ENCODE data around the gene SLC2A13. TPM values are rescaled to one million over a fixed set of nuclear protein-coding genes. Genes with fewer than 3 reads are reported as not detected.
"Not testable (repeated sequence)": the region's sequence is repeated elsewhere in the genome, so short reads cannot be mapped to it uniquely, and the experiment has no call there.

The SLC2A13 gene
- total RNA-seq, 1 donor from 2014 or later: 11.6 TPM

DNA sequence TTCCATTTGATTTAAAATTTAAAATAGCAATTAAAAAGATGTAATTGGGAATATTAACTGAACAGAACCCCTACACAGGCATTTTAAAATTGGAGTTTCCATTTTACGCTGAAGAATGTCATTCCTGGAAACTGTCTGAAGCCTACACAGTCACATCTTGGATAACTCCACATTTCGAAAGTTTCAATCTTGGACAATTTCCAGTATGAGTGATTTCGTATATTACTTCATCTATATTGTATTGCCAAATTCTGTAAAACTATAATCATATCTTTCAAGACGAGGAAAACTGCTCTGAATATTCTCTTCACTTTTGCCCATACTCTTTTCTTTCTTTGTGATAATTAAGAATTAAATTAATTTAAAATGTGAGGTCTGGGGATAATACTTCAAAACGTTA lies 292.1 kb downstream of the SLC2A13 start:
- Histone ChIP-seq H3K27me3 (ENCODE audit: low read depth) (no peaks in the 10 kb centered on the region), H3K27ac (no peak overlapping the region), H3K4me1 (no peaks in the 10 kb centered on the region), H3K9me3 (no peaks in the 10 kb centered on the region), H3K4me3 (no peak overlapping the region), H3K36me3 (no peaks in the 10 kb centered on the region)
- ATAC-seq (no peak), DNase-seq (no peak)
- intact Hi-C loops (cut with DNase I): no loop called here
- TF ChIP-seq, protein P1, sequence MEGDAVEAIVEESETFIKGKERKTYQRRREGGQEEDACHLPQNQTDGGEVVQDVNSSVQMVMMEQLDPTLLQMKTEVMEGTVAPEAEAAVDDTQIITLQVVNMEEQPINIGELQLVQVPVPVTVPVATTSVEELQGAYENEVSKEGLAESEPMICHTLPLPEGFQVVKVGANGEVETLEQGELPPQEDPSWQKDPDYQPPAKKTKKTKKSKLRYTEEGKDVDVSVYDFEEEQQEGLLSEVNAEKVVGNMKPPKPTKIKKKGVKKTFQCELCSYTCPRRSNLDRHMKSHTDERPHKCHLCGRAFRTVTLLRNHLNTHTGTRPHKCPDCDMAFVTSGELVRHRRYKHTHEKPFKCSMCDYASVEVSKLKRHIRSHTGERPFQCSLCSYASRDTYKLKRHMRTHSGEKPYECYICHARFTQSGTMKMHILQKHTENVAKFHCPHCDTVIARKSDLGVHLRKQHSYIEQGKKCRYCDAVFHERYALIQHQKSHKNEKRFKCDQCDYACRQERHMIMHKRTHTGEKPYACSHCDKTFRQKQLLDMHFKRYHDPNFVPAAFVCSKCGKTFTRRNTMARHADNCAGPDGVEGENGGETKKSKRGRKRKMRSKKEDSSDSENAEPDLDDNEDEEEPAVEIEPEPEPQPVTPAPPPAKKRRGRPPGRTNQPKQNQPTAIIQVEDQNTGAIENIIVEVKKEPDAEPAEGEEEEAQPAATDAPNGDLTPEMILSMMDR (IDR thresholded peaks at IDR 0.05): no peak

DNA sequence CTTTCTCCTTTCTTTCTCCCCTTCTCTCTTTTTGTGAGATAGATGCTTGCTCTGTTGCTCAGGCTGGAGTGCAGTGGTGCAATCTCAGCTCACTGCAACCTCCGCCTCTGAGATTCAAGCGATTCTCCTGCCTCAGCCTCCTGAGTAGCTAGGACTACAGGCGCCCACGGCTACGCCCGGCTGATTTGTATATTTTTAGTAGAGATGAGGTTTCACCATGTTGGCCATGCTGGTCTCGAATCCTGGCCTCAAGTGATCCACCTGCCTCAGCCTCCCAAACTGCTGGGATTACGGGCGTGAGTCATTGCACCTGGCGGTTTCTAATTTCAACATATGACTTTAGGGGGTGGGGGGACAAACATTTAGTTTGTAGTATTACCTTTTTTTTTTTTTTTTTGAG lies 293.4 kb downstream of the SLC2A13 start:
- H3K36me3 ChIP-seq; H3K27ac ChIP-seq; H3K27me3 ChIP-seq (ENCODE audit: low read depth); DNase-seq; ATAC-seq; H3K4me1 ChIP-seq; H3K9me3 ChIP-seq; intact Hi-C loops (cut with DNase I); H3K4me3 ChIP-seq: not testable (repeated sequence)

DNA sequence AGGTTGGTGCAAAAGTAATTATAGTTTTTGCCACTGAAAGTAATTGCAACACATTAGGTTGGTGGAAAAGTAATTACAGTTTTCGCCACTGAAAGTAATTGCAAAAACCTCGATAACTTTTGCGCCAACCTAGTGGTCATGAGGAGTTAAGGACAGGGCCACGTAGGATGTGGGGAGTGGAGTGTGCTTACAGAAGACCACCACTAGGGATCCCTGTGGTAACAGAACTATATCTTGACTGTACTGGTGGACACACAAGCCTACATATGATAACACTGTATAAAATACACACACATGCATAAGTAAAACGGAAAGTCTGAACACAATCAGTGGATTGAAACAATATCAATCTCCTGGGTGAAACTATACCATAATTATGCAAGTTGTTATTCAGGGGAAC lies 298.8 kb downstream of the SLC2A13 start:
- DNase-seq: no peak

DNA sequence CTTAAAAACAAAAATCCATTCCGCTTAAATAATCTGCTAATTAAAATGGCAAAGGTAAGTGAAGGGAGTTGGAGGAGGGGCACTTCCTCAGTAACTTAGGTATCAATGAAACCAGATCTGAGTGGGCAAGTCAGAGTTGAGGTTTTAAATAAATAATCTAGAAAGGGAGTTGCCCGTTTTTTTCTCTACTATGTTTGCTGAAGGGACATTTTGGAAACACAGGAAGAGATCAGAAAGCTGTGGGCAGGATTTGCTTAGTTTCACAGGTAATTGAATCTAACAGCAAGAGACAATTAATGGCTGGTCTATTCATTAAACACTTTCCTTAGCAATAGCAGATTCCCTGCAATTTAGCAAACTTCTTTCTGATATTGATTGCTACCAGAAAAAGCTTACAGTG lies 300.2 kb downstream of the SLC2A13 start:
- Histone ChIP-seq H3K4me3 (no peak overlapping the region), H3K27ac (no peak overlapping the region), H3K27me3 (ENCODE audit: low read depth) (no peaks in the 10 kb centered on the region), H3K36me3 (no peaks in the 10 kb centered on the region), H3K9me3 (no peaks in the 10 kb centered on the region), H3K4me1 (no peaks in the 10 kb centered on the region)
- intact Hi-C loops (cut with DNase I): no loop called here
- no peak for ATAC-seq
- TF ChIP-seq, protein P1 (IDR thresholded peaks at IDR 0.05): no peak
- no peak for DNase-seq

More for the DNA sequence above, 298.8 kb downstream of the SLC2A13 start:
- intact Hi-C loops (cut with DNase I): no loop called here
- no peaks in the 10 kb centered on the region for H3K4me1 ChIP-seq
- H3K36me3 ChIP-seq: no peaks in the 10 kb centered on the region
- TF ChIP-seq, protein P1 (IDR thresholded peaks at IDR 0.05): no peak
- H3K9me3 ChIP-seq: no peaks in the 10 kb centered on the region
- H3K27ac ChIP-seq: no peak overlapping the region
- H3K27me3 ChIP-seq (ENCODE audit: low read depth): no peaks in the 10 kb centered on the region
- no peak for ATAC-seq
- no peak overlapping the region for H3K4me3 ChIP-seq

DNA sequence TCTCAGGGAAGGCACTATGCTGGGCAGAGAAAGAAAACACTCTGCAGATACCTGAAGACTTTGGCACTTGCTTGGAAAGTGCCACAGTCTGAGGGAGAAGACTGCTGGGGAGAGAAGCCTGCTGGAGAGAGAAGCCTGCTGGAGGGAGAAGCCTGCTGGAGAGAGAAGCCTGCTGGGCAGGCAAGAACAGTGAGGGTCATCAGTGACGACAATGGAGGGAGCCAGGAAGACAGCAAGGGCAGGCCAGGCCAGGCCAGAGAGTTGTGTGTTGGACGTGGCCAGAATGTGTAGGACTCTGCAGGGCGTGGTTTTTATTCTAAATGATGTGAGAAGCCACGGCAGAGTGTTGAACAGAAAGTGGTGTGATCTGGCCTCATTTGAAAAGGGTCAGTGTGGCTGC lies 301.0 kb downstream of the SLC2A13 start:
- TF ChIP-seq, protein P1 (IDR thresholded peaks at IDR 0.05): no peak
- DNase-seq: no peak
- Histone ChIP-seq H3K4me1 (no peaks in the 10 kb centered on the region), H3K4me3 (no peak overlapping the region), H3K36me3 (no peaks in the 10 kb centered on the region), H3K9me3 (no peaks in the 10 kb centered on the region), H3K27ac (no peak overlapping the region), H3K27me3 (ENCODE audit: low read depth) (no peaks in the 10 kb centered on the region)
- intact Hi-C loops (cut with DNase I): no loop called here
- no peak for ATAC-seq

DNA sequence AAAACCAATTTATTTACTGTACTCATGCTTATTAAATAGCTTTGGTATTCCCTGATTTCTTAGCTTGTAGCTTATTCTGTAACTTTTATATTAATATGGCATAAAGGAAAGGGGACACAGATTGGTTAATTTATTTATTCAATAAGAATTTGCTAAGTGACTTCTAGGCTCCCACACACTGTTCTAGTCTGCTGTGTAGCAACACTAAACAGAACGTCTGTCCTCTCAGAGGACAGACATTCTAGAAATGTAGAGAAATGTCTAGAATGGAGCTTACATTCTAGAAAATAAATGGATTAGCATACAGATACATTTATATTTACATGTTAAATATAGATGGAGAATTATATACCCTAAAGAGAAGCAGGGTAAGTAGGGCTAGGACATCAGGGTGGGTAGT lies 301.4 kb downstream of the SLC2A13 start:
- no peak for ATAC-seq
- H3K9me3 ChIP-seq: no peaks in the 10 kb centered on the region
- intact Hi-C loops (cut with DNase I): no loop called here
- no peak overlapping the region for H3K27ac ChIP-seq
- H3K4me3 ChIP-seq: no peak overlapping the region
- H3K36me3 ChIP-seq: no peaks in the 10 kb centered on the region
- TF ChIP-seq, protein P1 (IDR thresholded peaks at IDR 0.05): no peak
- no peaks in the 10 kb centered on the region for H3K27me3 ChIP-seq (ENCODE audit: low read depth)
- DNase-seq: no peak
- H3K4me1 ChIP-seq: no peaks in the 10 kb centered on the region

Data from lower lobe of right lung (tissue), 2 donors.